Mesenchymal stem cell (in vitro differentiated cells and primary cell): ENCODE measurements around the gene CDH4.

ENCODE experiments used
- DNase-seq: peaks from one replicate; pipeline ENCODE4 v3.0.0-alpha.2; 2013
- H2AFZ ChIP-seq: one replicate; pipeline ENCODE4 v1.6.1; 2013; ENCODE audit warnings: low read depth, mild to moderate bottlenecking, control low read depth, inconsistent platforms, low read length, moderate library complexity
- H2AK5ac ChIP-seq: 2 replicates; pipeline ENCODE4 v1.6.1; 2013; ENCODE audit warnings: low read length, moderate library complexity, mild to moderate bottlenecking, inconsistent platforms; ENCODE audit not compliant: severe bottlenecking
- H2BK120ac ChIP-seq: one replicate; pipeline ENCODE4 v1.6.1; 2013; ENCODE audit warnings: low read depth, mild to moderate bottlenecking, inconsistent platforms, low read length, moderate library complexity
- H2BK12ac ChIP-seq, 2 experiments: one replicate each; pipeline ENCODE4 v1.6.1; 2013; ENCODE audit warnings: inconsistent platforms in 2 of 2, low read length in 2 of 2, mild to moderate bottlenecking in 2 of 2, moderate library complexity in 2 of 2, control low read depth in 1 of 2
- H2BK15ac ChIP-seq: one replicate; pipeline ENCODE4 v1.6.1; 2013; ENCODE audit warnings: mild to moderate bottlenecking, low read depth, inconsistent platforms; ENCODE audit not compliant: poor library complexity, severe bottlenecking
- H2BK5ac ChIP-seq: 2 replicates; pipeline ENCODE4 v1.6.1; 2013; ENCODE audit warnings: low read depth, mild to moderate bottlenecking, low read length, control low read depth, inconsistent platforms; ENCODE audit not compliant: poor library complexity, severe bottlenecking
- H3K14ac ChIP-seq, 2 experiments: one replicate each; pipeline ENCODE4 v1.6.1; 2013; ENCODE audit warnings: inconsistent platforms in 2 of 2, low read length in 2 of 2, control low read depth in 1 of 2, mild to moderate bottlenecking in 1 of 2, moderate library complexity in 1 of 2
- H3K18ac ChIP-seq, 2 experiments: one replicate each; pipeline ENCODE4 v1.6.1; 2013; ENCODE audit warnings: inconsistent platforms in 2 of 2, low read length in 2 of 2, control low read depth in 1 of 2, low read depth in 1 of 2, mild to moderate bottlenecking in 1 of 2
- H3K23ac ChIP-seq, 2 experiments: one replicate each; pipeline ENCODE4 v1.6.1; 2013; ENCODE audit warnings: inconsistent platforms in 2 of 2, low read length in 2 of 2, mild to moderate bottlenecking in 2 of 2, moderate library complexity in 2 of 2, control low read depth in 1 of 2
- H3K27ac ChIP-seq: 2 replicates; pipeline ENCODE4 v1.5.1; 2013; ENCODE audit warnings: mild to moderate bottlenecking, moderate library complexity, low read length, control low read depth, inconsistent platforms; ENCODE audit not compliant: poor library complexity, severe bottlenecking
- H3K27me3 ChIP-seq, 2 experiments: 2 replicates each; pipeline versions ENCODE4 v1.6.1 to v1.7.0; 2013; ENCODE audit warnings: low read length in 2 of 2, mild to moderate bottlenecking in 2 of 2, moderate library complexity in 2 of 2, control low read depth in 1 of 2, inconsistent platforms in 1 of 2; ENCODE audit not compliant: control insufficient read depth in 1 of 2, insufficient read depth in 1 of 2
- H3K36me3 ChIP-seq, 2 experiments: 2 replicates each; pipeline versions ENCODE4 v1.6.1 to v1.7.0; 2013; ENCODE audit warnings: low read length in 2 of 2, control low read depth in 1 of 2, inconsistent platforms in 1 of 2, low read depth in 1 of 2, mild to moderate bottlenecking in 1 of 2; ENCODE audit not compliant: insufficient read depth in 2 of 2, control insufficient read depth in 1 of 2
- H3K4ac ChIP-seq, 2 experiments: one replicate each; pipeline ENCODE4 v1.6.1; 2013; ENCODE audit warnings: inconsistent platforms in 2 of 2, low read length in 2 of 2, mild to moderate bottlenecking in 2 of 2, moderate library complexity in 2 of 2, control low read depth in 1 of 2, low read depth in 1 of 2
- H3K4me1 ChIP-seq: 2 replicates; pipeline ENCODE4 v1.6.1; 2013; ENCODE audit warnings: low read depth, low read length, control low read depth; ENCODE audit not compliant: control insufficient read depth, insufficient read depth
- H3K4me2 ChIP-seq: 2 replicates; pipeline ENCODE4 v1.6.1; 2013; ENCODE audit warnings: low read length, mild to moderate bottlenecking, inconsistent platforms; ENCODE audit not compliant: poor library complexity, severe bottlenecking
- H3K4me3 ChIP-seq, 2 experiments: 2 replicates each; pipeline versions ENCODE4 v1.5.1 to v1.7.0; 2013; ENCODE audit warnings: low read length in 2 of 2, mild to moderate bottlenecking in 2 of 2, control low read depth in 1 of 2, low read depth in 1 of 2; ENCODE audit not compliant: insufficient read depth in 1 of 2
- H3K79me1 ChIP-seq: replicated peaks from 2 replicates; pipeline ENCODE4 v1.6.1; 2013; ENCODE audit warnings: mild to moderate bottlenecking, control low read depth, low read length, inconsistent platforms; ENCODE audit not compliant: poor library complexity, severe bottlenecking
- H3K9ac ChIP-seq: 2 replicates; pipeline ENCODE4 v1.7.0; 2013; ENCODE audit warnings: mild to moderate bottlenecking, low read length, moderate library complexity
- H3K9me3 ChIP-seq: 2 replicates; pipeline ENCODE4 v1.7.0; 2013; ENCODE audit warnings: mild to moderate bottlenecking, low read length; ENCODE audit not compliant: control insufficient read depth
- H4K8ac ChIP-seq: one replicate; pipeline ENCODE4 v1.6.1; 2013; ENCODE audit warnings: inconsistent platforms, mild to moderate bottlenecking, low read length, moderate library complexity
- H4K91ac ChIP-seq: one replicate; pipeline ENCODE4 v1.6.1; 2013; ENCODE audit warnings: mild to moderate bottlenecking, low read length, inconsistent platforms
- WGBS: methylation state at CpG from one replicate; pipeline ENCODE4 v1.1.7; 2013; ENCODE audit warnings: mixed read lengths; 5-methylcytosine and 5-hydroxymethylcytosine counted together

Gene CDH4

DNA sequence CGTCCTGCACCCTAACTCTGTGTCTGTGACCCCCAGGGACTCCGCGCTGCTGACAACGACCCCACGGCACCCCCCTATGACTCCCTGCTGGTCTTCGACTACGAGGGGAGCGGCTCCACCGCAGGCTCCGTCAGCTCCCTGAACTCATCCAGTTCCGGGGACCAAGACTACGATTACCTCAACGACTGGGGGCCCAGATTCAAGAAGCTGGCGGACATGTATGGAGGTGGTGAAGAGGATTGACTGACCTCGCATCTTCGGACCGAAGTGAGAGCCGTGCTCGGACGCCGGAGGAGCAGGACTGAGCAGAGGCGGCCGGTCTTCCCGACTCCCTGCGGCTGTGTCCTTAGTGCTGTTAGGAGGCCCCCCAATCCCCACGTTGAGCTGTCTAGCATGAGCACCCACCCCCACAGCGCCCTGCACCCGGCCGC, 684.7 kb downstream of the CDH4 start:
- Histone ChIP-seq H2BK120ac (no peak overlapping the region), H2BK5ac (no peak overlapping the region), H3K9ac (no peak overlapping the region), H3K4me1 (peaks cover 6% of the 10 kb centered on the region), H4K8ac (no peak overlapping the region), H3K9me3 (no peaks in the 10 kb centered on the region), H2AFZ (no peak overlapping the region), H3K4me3 (no peak overlapping the region), H3K27ac (no peak overlapping the region), H3K4ac (no peak overlapping the region), H2AK5ac (no peak overlapping the region), H3K4me2 (no peak overlapping the region), H3K18ac (no peak overlapping the region), H2BK15ac (peak overlapping the region; percentile 32), H3K23ac (no peak overlapping the region), H3K14ac (no peak overlapping the region), H4K91ac (peak overlapping the region; percentile 43), H2BK12ac (no peak overlapping the region), H3K36me3 (peaks cover 0 to 3% of the 10 kb centered on the region in 2 experiments), H3K79me1 (no peaks in the 10 kb centered on the region), H3K27me3 (peaks cover 6 to 16% of the 10 kb centered on the region in 2 experiments)
- 96% methylated on average over 25 of the region's 29 CpGs for WGBS
- DNase-seq, result no peak

DNA sequence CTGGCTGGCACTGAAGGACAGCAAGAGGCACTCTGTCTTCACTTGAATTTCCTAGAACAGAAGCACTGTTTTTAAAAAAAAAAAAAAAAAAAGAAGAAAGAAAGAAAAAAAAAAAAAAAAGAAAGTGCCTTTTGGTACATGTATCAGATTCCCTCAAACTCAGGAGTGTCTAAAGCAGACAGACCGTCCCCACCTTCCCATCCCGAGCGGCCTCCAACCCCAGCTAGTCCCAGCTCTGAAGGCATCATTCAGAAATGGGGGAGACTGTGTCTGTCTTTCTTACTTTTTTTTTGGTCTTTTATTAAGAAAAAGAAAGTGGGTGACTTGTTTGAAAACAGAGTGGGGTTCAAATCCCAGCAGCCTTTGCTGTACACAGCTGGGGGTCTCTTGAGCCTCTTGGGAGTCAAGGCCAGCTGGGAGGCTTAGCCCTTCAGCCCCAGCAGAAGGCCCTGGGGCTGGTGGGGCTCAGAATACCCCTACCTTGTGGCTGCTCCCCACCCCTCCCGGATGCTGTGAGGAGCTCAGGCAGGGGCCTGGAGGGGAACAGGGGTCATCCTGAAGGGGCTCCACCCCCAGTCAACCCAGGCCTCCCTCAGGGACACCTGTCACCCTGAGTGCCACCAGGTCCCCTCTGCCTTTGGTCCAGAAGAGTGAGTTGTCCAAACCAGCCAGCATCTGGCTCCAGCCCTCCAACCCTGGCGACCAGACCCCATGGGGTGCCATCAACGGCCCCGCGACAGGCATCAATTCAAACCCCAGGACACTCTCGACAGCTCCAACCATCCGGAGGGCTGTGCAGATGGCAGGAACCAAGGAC, 685.3 kb downstream of the CDH4 start:
- no peaks in the 10 kb centered on the region for H3K9me3 ChIP-seq
- no peak overlapping the region for H3K4ac ChIP-seq
- no peak overlapping the region for H3K18ac ChIP-seq
- WGBS, result 88% methylated on average over 10 of the region's 10 CpGs
- no peak overlapping the region for H4K91ac ChIP-seq
- H2BK12ac ChIP-seq, result no peak overlapping the region
- H3K23ac ChIP-seq, result no peak overlapping the region
- peaks cover 6 to 16% of the 10 kb centered on the region in 2 experiments for H3K27me3 ChIP-seq
- no peak overlapping the region for H2AFZ ChIP-seq
- no peak overlapping the region for H3K27ac ChIP-seq
- peaks cover 0 to 3% of the 10 kb centered on the region in 2 experiments for H3K36me3 ChIP-seq
- H3K14ac ChIP-seq, result no peak overlapping the region
- H3K4me1 ChIP-seq, result peaks cover 6% of the 10 kb centered on the region
- DNase-seq, result no peak
- H3K4me3 ChIP-seq, result no peak overlapping the region
- H2BK5ac ChIP-seq, result no peak overlapping the region
- no peak overlapping the region for H2BK15ac ChIP-seq
- H3K9ac ChIP-seq, result no peak overlapping the region
- H4K8ac ChIP-seq, result no peak overlapping the region
- H2AK5ac ChIP-seq, result no peak overlapping the region
- no peak overlapping the region for H2BK120ac ChIP-seq
- H3K4me2 ChIP-seq, result no peak overlapping the region
- H3K79me1 ChIP-seq, result no peaks in the 10 kb centered on the region

DNA sequence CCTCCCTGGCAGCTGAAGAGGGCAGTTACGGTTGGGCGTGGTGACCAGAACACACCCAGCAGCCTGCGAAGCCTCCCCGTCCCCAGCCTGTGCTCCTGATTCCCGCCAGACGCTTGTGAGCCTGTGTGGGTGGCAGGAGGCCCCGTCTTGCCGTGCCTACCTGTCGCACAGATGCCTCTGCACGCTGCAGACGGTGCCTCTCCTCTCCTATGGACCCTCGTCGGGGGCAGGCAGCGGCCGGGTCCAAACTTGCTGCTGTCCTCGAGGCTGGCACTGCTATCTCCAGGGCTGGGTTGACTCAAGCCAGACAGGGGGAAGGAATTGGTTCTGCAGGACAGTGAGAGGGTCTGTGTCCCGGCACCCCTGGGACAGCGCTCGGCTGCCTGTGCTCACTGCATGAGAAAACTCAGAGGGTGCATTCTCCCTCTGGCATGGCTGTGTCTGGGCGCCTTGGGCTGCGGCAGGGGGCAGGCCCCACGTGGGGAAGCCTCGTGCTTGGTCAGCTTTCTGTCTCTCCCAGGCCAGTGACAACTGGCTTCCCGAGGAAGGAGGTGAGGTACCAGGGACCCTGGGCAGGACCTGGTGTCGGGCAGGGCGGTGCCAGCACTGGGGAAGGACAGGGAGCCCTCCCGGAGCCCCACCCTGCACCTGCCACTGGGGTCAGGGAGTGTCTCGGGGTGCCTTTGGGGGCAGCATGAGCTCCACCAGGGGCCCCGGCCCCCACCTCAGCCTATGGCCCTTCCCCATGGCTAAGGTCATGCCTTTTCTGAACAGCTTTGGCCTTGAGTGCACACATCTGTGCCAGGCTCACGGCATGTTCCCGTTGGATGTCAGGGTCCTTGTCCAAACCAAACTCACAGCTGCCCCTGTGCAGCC, 686.1 kb downstream of the CDH4 start:
- H4K91ac ChIP-seq, result no peak overlapping the region
- no peak overlapping the region for H3K4me2 ChIP-seq
- no peak overlapping the region for H2AK5ac ChIP-seq
- peak overlapping the region in 1 of 2 experiments; percentile 24 for H3K4me3 ChIP-seq
- 87% methylated on average over 31 of the region's 31 CpGs for WGBS
- no peak overlapping the region for H3K23ac ChIP-seq
- H2BK12ac ChIP-seq, result no peak overlapping the region
- no peak overlapping the region for H3K9ac ChIP-seq
- H2BK120ac ChIP-seq, result no peak overlapping the region
- no peak overlapping the region for H2BK5ac ChIP-seq
- no peak overlapping the region for H3K18ac ChIP-seq
- peak overlapping the region in 1 of 2 experiments; percentile 26 for H3K14ac ChIP-seq
- H3K27ac ChIP-seq, result no peak overlapping the region
- peaks cover 6% of the 10 kb centered on the region for H3K4me1 ChIP-seq
- H3K36me3 ChIP-seq, result peaks cover 0 to 3% of the 10 kb centered on the region in 2 experiments
- peaks cover 6 to 16% of the 10 kb centered on the region in 2 experiments for H3K27me3 ChIP-seq
- H3K9me3 ChIP-seq, result no peaks in the 10 kb centered on the region
- no peaks in the 10 kb centered on the region for H3K79me1 ChIP-seq
- DNase-seq, result no peak
- no peak overlapping the region for H2AFZ ChIP-seq
- H4K8ac ChIP-seq, result no peak overlapping the region
- no peak overlapping the region for H3K4ac ChIP-seq
- no peak overlapping the region for H2BK15ac ChIP-seq
